Measurements from ENCODE around the gene ABCA12.

GRCh38 chr2:215161301-215161829 is 22.9 kb upstream of the ABCA12 start:
- TF ChIP-seq PML (IDR thresholded peaks at IDR 0.05; ENCODE audit: low read length) (no peak), CTCF (IDR thresholded peaks at IDR 0.05 in 2 of 3, conservative IDR thresholded peaks at IDR 0.05 in 1 of 3; ENCODE audit: control insufficient read depth in 2 of 3, extremely low read depth in 1 of 3, insufficient read depth in 1 of 3, low read depth in 3 of 3, low read length in 3 of 3) (no peak), NFYB (IDR thresholded peaks at IDR 0.05; ENCODE audit: insufficient read depth, low read depth, low read length) (no peak), REST (IDR thresholded peaks at IDR 0.05; ENCODE audit: low read depth, low read length) (no peak)
